Measurements from ENCODE around the gene NATD1. TPM values are rescaled to one million over a fixed set of nuclear protein-coding genes. Genes with fewer than 3 reads are reported as not detected.

The NATD1 gene
- total and polyA plus RNA-seq, 9 of the 15 experiments (the other 6 are each of a cell fraction or from before 2014, with no cell fraction given): 0.24 to 5.4 (median 1.6) TPM

GRCh38 chr17:21280081-21280518 lies 26.9 kb upstream of the NATD1 start (continued):
- TF ChIP-seq MGA (IDR thresholded peaks at IDR 0.05): peak; percentile 62
- TF ChIP-seq NRF1 (conservative IDR thresholded peaks at IDR 0.05 in 1 of 2, IDR thresholded peaks at IDR 0.05 in 1 of 2): 0 out of 4 replicates have a peak, but pooled peaks of 1 of the 2 experiments have one; percentile 14
- peak; percentile 60 for TF ChIP-seq DACH1 (IDR thresholded peaks at IDR 0.05; ENCODE audit: partially characterized antibody)
- peak; percentile 58; the same call in 1 of the 2 replicates for TF ChIP-seq L3MBTL2 (IDR thresholded peaks at IDR 0.05)
- no peak for TF ChIP-seq CEBPB (tag; IDR thresholded peaks at IDR 0.05)
- TF ChIP-seq HINFP (tag; conservative IDR thresholded peaks at IDR 0.05; ENCODE audit: low read depth): no peak
- TF ChIP-seq FOXK2 (conservative IDR thresholded peaks at IDR 0.05 in 1 of 2, IDR thresholded peaks at IDR 0.05 in 1 of 2; ENCODE audit: low read depth in 2 of 2): 0 out of 4 replicates have a peak, but pooled peaks of 1 of the 2 experiments have one; percentile 33
- TF ChIP-seq ZNF24 (IDR thresholded peaks at IDR 0.05): 0 out of 2 replicates have a peak, but pooled peaks have one; percentile 14
- no peak for TF ChIP-seq ZNF75A (CRISPR knock-in tag; IDR thresholded peaks at IDR 0.05)

Measured in K562 (cell line).